ENCODE measurements around the gene MTFR1L.
"Not testable (repeated sequence)": the region's sequence is repeated elsewhere in the genome, so short reads cannot be mapped to it uniquely, and the experiment has no call there.

Gene MTFR1L

DNA sequence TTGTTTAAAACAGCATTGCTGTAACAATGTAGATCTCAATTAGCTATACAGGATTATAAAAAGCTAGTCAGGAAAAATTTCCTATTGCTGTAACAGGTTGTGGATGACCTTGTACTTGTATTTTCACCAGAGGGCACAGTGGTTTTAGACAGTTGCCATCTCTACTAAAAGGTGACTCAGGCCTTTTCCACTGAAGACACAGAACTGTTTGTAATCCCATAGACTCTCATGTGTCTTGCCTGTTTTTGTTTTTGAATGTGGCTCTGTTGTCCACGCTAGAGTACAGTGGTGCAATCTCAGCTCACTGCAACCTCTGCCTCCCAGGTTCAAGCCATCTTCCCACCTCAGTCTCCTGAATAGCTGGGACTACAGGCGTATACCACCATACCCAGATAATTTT lies 5.9 kb downstream of the MTFR1L start:
- no peak for DNase-seq (ENCODE audit: low read depth)

DNA sequence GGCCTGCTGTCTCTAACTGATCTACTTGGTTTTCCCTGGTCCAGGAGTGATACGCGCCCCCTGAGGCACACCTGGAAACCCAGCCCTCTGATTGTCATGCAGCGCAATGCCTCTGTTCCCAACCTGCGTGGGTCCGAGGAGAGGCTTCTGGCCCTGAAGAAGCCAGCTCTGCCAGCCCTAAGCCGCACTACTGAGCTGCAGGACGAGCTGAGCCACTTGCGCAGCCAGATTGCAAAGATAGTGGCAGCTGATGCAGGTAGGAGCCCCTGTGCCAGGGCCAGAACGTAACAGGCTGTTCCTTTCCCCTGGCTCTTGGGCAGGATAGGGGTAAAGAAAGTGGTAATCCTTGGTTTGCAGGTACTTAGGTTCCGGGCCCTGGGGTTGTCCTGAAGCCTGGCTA lies 6.8 kb downstream of the MTFR1L start:
- no peak for DNase-seq (ENCODE audit: low read depth)

DNA sequence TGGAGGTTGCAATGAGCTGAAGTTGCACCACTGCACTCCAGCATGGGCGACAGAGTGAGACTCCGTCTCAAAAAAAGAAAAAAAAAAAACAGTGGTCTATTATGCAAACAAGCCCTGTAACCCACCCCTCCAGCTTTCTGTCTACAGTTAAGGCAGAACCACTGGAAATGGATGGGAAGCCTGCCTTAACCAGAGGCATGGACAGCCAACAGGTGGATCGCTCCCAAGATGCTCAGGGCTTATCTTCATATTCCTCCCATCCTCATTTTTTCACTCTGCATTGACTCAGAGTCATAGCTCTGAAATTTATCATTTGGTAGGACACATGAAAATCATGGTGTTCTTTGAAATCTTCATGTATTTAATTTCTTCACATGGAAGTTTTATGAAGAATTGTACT lies 8.7 kb downstream of the MTFR1L start:
- DNase-seq (ENCODE audit: low read depth) = no peak

- no peak for DNase-seq (ENCODE audit: low read depth)
Observed at GRCh38 chr1:25829046-25829445, 9.3 kb downstream of the MTFR1L start.

- DNase-seq (ENCODE audit: low read depth) = no peak
Observed at GRCh38 chr1:25831569-25832196, 11.9 kb downstream of the MTFR1L start.

GRCh38 chr1:25832336-25833037 lies 12.7 kb downstream of the MTFR1L start:
- no peak for DNase-seq (ENCODE audit: low read depth)

- DNase-seq (ENCODE audit: low read depth) = no peak
Observed at GRCh38 chr1:25833158-25833557, 13.4 kb downstream of the MTFR1L start.

- DNase-seq (ENCODE audit: low read depth) = peak; percentile 28
Observed at GRCh38 chr1:25834894-25835293, 15.1 kb downstream of the MTFR1L start.

GRCh38 chr1:25836695-25837094 lies 16.9 kb downstream of the MTFR1L start:
- DNase-seq (ENCODE audit: low read depth) = no peak

DNA sequence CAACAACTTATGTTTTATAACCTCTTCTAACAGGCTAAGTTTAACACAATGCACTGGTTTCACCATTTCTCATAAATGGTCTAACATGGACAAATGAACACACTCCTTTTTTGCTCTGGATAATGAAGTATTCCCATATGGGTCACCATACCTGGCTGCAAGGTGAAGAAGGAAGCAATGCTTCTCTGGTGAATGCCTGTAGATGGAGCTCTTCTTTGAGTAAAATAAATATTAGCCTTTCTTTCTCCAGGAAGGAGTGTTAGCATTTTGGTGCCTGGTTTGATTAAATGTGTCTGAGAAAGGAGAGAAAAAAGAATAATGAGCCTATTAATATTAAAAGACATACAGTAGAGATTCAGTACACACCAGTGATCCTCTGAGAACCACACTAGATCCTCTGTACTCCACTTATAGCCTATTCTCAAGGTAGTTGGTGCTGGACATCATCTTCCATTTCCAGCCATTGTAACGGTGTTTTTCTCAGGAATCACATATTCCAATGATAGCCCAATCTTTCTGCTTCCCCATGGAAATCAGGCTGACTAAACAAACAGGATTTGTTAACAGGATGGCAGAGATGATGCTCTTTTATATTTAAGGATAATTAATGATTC lies 17.6 kb downstream of the MTFR1L start:
- DNase-seq (ENCODE audit: low read depth) = no peak

DNA sequence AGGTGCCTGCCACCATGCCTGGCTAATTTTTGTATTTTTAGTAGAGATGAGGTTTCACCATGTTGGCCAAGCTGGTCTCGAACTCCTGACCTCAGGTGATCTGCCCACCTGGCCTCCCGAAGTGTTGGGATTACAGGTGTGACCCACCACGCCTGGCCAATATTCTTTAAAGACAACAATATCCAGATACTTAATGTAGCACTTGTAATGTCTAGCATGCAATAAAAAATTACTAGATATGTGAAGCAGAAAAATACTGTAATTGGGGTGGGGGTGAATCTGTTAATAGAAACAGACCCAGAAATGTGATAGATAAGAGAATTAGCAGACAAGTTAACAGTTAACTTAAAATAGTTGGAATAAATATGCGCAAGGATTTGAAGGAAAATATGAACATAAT lies 20.1 kb downstream of the MTFR1L start:
- DNase-seq (ENCODE audit: low read depth) = not testable (repeated sequence)

DNA sequence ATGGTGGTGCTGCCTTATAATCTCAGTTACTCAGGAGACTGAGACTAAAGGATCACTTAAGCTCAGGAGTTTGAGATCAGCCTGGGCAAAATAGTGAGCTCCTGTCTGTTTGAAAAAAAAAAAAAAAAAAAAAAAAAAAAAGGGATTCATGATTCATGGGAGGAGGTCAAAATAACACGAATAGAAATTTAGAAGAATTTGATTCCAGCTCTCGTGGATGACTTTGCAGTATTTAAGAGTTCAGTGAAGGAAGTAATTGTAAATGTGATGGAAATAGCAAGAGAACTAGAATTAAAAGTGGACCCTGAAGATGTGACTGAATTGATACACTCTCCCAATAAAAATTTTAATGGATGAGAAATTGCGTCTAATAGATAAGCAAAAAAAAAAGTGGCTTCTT lies 23.7 kb downstream of the MTFR1L start:
- DNase-seq (ENCODE audit: low read depth) = no peak

GRCh38 chr1:25844536-25845337 lies 25.0 kb downstream of the MTFR1L start:
- no peak for DNase-seq (ENCODE audit: low read depth)

DNA sequence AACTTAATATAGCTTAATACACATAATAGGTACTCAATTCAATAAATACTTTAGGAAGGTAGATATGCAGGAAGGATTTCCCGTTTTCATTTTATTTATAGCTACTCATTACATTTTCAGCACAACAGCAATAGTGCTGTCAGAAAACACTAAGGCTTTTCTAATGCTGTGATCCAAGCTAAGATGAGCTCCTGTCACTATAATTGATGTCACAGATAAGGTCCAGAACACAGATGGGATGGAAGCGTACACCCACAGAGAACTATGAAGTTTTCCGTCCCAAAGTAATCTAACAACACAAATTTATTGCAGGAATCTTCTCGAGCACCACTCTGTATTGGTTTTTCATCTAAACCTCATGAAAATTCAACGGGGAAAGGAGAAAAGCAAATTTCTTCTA lies 25.9 kb downstream of the MTFR1L start:
- no peak for DNase-seq (ENCODE audit: low read depth)

DNA sequence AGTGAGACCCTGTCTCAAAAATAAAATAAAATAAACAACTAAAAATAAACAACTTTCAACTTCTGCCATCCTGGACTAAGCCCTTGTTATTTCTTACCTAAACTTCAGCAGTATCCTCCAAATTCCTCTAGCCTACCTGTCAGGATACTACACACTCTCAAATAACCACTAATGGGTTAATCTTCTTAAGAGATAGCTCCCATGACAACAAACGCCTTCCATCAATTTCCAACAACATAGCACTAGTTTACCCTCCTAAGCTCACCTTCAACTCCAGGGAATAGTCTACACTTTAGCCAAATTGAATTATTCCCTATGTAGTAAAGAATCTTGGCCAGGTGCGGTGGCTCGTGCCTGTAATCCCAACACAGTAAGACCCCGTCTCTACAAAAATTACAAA lies 28.2 kb downstream of the MTFR1L start:
- no peak for DNase-seq (ENCODE audit: low read depth)

DNA sequence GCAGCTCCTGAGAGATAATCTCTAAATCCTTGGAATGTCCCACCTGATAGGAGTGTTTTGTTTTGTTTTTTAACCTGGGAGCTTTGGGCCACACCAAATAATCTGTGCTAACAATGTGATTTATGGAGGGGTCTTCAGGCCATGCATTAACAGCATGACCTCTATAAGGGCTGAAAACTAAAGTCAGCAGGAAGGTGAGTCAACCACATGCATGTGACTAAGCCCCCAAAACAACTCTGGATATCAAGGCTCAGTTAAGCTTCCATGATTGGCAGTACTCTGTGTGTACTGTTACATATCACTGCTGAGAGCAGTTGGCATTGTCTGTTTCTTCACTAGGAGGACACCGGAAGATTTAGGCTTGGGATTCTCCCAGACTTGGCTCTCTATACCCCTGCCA lies 28.8 kb downstream of the MTFR1L start:
- peak; percentile 23 for DNase-seq (ENCODE audit: low read depth)

- peak; percentile 26 for DNase-seq (ENCODE audit: low read depth)
Observed at GRCh38 chr1:25854554-25854953, 34.8 kb downstream of the MTFR1L start.

DNA sequence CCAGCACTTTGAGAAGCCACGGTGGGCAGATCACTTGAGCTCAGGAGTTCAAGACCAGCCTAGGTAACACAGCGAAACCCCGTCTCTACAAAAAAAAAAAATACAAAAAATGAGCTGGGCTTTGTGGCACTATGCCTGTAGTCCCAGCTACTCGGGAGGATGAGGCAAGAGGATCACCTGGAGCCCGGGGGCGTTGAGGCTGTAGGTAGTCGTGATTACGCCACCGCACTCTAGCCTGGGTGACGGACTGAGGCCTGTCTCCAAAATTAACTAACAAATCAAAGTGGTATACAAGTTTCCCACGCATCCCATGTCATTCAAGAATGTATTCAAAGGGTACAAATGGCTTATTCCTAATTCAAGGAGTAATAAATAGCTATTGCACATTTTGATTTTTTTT lies 37.1 kb downstream of the MTFR1L start:
- no peak for DNase-seq (ENCODE audit: low read depth)

GRCh38 chr1:25858494-25858893 lies 38.7 kb downstream of the MTFR1L start:
- no peak for DNase-seq (ENCODE audit: low read depth)

DNA sequence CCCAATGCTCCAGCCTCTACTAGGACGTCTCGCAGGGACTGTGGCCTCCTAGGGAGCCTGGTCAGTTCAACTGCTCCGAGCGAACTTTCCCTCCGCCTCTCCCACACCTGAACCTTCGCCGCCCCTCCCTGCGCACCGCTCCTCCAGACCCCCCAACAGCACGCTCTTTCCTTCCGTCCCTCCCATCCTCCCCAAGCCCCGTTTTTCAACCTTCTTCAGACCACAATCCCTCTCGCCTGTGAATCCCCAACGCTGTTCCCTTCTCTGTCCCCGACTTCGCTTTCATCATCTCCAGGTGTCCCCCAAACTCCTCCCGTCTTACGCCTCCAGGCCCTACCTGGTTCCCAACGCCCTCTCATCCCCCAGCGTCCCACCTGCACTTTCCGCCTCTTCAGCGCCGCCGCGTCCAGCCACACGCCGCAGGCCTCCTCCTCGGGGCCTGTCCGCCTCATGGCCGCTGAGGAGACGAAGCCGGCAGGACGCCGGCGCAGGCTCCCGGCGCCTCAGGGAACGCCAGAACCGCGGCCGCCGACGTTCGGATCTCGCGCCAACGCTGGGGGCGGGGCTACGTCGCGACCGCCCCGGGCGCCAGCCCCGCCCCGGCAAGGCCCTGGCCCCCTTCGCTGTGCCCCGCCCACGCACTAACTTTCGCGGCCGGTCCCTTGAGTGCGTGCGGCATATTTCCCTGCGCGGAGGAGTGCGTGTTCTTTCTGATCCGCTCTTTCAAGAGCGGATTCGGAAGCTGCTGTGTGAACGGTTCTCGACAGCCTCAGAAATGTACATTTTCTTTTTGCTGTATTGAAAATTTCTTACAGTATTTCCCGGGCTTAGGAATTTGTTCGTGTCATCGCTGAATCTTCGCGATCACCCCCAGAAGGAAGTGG lies 39.4 kb downstream of the MTFR1L start, which contains the start of gene AUNIP:
Gene AUNIP (minus strand): TSS at position 552 of the 884 bp plus-strand sequence. CDS start 100 bp downstream, at position 452.
- DNase-seq (ENCODE audit: low read depth) = peak; percentile 90
